Retina (tissue), 1 donor: ENCODE results near the gene MAPK10.
A peak's percentile ranks its signal among the peaks of the same experiment; 100 is the strongest.
"Not testable (repeated sequence)": the region's sequence is repeated elsewhere in the genome, so short reads cannot be mapped to it uniquely, and the experiment has no call there.

Experiments used
- DNase-seq: peaks from one replicate; pipeline ENCODE4 v3.0.0-alpha.2; 2016

Gene MAPK10

DNA sequence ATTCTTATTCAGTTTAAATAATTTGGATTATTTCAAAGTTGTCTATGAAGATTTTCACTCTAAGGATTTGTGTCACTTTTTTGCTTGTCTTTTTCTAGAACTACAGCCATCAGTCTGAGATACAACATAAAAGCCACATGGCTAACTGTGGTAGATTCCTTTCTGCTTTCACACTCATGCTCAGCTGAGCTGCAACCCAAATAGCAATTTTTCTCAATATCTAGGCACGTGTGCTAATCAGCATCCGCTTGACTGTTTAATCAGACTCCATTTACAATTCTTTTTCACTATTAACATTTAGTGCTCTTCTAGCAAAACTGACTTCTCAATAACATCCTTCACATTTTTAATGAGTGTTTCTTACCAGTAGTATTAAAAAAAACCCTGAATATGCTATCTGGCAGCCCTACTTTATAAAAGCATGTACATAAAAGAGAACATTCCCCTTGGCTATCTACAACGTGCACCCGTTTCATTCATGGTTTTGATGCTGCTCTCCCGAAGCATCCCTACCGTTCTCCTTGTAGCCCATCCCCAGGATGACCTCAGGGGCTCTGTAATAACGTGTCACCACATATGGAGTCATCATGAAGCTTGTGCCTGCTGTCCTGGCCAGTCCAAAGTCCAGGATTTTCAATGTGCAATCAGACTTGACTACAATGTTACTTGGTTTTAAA is 259.2 kb downstream of the MAPK10 start:
- no peak for DNase-seq

- no peak for DNase-seq
These were observed 260.5 kb downstream of the MAPK10 start for GRCh38 chr4:86099348-86099747.

DNA sequence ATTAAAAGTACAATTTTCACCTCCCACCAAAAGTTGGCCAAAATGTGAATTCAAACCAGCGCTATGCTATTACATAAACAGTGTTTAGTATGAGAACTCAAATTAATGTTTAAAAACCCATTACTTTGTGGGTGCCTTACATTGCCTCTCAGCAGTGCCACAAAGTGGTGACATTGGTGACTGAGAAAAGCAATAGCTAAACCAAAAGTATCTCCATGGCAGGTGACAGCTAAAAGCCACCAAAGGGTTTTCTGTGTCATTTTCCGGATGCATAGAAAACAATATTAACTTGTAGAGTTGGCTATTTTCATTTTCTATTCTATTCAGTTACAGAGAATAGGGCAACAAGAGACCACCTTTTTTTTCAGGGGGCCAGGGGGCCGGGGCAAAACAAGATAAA is 261.2 kb downstream of the MAPK10 start:
- no peak for DNase-seq

DNA sequence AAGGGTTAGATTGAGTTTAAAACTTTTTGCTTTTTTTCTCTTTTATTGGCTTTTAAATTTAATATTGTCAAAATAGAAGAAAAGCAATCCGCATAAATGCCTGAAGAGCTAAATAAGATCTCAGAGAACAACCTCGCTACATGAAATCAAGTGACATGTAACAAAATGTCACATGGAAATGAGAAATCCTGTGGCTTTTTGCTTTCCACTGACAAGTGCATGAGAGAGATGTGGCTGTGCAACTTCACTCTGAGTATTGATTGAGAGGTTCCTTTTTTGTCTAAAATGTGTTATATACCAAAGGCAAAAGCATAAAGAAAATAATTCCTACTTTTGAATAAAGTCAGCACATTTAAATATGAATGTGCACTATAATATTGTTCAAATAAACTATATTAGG is 263.5 kb downstream of the MAPK10 start:
- DNase-seq, result no peak

- DNase-seq, result no peak
These were observed 267.2 kb downstream of the MAPK10 start for GRCh38 chr4:86092684-86093083.

DNA sequence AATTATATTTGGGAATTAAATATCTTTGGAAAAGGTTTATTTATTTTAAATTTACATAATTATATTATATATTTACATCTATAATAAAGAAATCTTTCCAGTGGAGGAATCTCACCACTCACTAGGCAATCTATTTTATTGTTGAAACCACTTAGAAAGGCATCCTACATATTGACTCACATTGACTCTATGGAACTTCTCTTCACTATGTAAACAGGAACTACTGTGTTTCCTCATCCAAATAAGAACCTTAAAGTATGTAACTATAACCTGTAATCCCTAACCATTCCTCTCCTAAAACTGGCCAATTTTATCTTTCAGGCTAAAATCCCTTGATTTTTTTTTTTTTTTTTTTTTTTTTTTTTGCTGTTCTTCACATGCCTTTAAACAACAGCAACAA is 268.7 kb downstream of the MAPK10 start:
- DNase-seq, result no peak

GRCh38 chr4:86089781-86090323 is 270.0 kb downstream of the MAPK10 start:
- DNase-seq, result no peak

DNA sequence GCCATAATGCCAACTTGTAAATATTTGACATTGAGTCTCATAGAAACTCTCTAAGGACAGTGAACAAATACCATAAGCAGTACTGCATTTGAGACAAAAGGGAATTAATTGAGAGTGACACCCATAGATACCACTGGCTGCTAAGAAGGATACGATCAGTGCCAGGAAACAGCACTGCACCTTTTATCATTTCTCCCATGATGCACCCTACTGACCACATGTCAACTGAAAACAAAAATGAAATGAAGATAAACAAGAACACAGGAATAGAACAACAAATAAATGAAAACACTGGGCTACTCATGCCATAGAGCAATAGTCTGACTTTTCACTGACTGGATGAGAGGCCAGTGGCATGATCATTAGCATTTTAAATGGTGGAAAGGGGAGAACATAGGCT is 270.8 kb downstream of the MAPK10 start:
- no peak for DNase-seq

DNA sequence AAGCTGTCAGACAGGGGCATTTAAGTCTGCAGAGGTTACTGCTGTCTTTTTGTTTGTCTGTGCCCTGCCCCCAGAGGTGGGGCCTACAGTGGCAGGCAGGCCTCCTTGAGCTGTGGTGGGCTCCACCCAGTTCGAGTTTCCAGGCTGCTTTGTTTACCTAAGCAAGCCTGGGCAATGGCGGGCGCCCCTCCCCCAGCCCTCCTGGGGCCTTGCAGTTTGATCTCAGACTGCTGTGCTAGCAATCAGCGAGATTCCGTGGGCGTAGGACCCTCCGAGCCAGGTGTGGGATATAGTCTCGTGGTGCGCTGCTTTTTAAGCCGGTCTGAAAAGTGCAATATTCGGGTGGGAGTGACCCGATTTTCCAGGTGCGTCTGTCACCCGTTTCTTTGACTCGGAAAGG is 284.1 kb downstream of the MAPK10 start:
- not testable (repeated sequence) for DNase-seq

GRCh38 chr4:86060341-86060740 is 299.5 kb downstream of the MAPK10 start:
- DNase-seq, result no peak

- DNase-seq, result no peak
These were observed 301.2 kb downstream of the MAPK10 start for GRCh38 chr4:86058621-86059020.

DNA sequence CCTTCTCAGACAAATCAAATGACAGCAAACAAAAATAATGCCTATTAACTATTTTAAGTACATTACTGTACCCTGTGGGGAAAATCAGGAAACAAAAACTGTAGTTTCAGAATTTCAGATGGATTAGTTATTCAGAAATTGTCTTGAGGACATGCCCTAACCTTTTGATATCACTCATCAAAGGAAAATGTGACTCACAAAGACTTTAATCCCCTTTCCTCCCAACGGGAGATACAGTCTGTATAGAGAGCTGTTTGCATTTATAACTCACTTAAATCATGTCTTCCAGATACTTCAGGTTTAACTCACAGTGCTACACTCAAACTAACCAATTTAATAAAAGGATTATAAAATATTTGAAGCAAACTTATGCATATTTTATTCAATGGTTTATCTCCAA is 304.0 kb downstream of the MAPK10 start:
- no peak for DNase-seq

DNA sequence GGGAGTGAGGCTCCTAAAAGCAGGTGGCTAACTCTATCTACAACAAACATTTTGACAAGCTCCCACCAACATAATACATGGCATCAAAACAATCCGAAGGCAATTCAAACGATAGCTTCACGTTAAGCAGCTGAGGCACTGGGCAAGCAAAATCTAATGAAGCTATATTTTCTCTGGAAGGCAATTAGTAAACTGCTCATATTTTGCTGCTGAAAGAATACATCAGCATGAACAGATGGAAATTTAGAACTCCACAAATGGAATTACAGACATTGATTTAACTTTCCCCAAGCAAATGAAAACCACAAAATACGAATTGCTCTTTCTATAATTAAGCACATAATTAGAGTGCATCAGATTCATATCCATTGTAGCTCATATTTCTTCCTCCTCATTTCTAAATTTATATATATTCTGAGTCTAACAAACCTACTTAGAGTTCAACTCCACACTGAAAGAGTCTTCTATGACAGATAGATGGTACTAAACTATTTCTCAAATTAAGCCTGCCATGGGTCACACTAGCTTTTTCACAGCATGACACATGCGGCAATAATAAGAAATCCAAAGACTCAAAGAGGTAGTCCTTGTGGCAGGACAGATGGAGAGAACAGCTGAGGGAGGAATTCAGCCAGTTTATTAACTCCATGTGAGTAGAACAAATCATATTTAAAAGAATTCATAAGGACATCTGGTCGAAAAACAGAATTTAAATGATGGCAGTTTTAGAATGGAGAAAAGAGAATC is 305.4 kb downstream of the MAPK10 start:
- no peak for DNase-seq

DNA sequence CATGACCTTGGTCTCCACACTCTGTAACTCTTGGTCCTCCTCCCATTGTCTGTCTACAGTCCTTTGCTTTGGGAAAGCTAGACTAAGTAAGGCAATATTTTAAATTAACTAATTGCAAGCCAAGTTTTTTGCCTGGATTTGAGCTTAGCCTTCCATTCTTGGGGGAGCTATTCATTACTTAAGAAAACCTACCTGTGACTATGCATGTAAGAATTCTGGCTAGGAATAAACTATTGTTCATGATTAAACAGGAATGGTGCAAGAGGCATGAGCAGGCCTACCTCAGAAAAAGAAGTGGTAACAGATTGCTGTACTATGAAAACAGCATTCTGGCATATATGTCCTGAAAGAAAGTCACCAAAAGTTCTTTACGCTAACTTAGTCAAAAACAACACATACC is 309.4 kb downstream of the MAPK10 start:
- no peak for DNase-seq

GRCh38 chr4:86048426-86048825 is 311.4 kb downstream of the MAPK10 start:
- DNase-seq, result no peak

GRCh38 chr4:86044593-86044985 is 315.3 kb downstream of the MAPK10 start:
- no peak for DNase-seq

DNA sequence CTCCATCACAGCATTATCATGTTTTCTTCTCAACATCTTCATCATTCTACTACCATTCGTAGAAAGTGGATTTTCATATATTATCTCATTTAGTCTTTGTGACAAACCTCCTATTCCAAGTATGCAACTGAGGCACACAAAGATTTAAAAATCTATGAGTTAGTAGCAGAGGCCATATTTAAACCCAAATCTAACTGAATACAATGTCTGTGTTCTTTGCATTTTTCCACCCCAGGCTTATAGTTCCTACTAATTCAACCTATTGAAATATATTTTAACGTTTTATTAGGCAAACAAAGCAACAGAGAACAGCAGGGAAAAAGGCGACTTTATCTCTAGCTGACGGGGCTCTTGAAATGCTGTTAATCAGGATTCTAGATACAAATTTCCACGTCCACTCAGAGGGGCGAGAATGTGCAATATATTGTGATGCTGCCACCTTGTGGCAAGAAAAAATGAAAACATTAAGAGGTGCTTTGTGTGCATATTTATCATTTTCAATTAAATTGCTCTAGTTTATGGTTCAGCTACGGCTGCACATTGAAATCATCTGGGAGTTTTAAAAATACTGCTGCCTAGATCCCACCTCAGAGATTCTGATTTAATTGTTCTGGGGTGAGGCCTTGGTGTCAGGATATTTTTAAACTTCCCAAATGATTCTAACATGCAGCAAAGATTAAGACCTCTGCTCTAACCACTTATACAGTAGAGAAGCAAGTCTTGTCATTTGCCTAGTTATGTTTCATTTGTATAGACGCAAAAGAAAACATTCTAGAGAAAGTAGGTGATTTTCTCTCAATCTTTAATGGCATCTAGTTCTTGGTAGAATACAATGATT is 315.9 kb downstream of the MAPK10 start:
- peak; percentile 57 for DNase-seq

- DNase-seq, result no peak
These were observed 321.8 kb downstream of the MAPK10 start for GRCh38 chr4:86038037-86038436.

DNA sequence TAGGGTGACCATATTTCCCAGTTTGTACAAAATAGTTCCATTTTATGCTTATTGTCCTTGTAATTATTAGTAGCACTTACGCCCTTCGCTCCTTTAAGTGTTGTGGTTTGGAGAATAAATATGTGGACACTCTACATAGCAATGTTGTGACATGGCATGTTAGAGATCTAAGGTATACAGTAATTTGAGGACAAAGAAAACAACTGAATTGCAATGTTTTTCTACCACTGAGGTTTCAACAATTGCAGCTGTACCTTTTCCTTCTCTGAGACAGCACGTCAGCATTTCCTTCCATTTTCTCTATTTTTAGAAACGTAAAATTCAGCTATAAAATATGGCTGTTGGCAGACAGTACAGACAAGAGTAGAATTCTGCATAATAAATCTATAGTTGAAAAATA is 323.1 kb downstream of the MAPK10 start:
- no peak for DNase-seq

GRCh38 chr4:86035688-86036087 is 324.2 kb downstream of the MAPK10 start:
- DNase-seq, result no peak

DNA sequence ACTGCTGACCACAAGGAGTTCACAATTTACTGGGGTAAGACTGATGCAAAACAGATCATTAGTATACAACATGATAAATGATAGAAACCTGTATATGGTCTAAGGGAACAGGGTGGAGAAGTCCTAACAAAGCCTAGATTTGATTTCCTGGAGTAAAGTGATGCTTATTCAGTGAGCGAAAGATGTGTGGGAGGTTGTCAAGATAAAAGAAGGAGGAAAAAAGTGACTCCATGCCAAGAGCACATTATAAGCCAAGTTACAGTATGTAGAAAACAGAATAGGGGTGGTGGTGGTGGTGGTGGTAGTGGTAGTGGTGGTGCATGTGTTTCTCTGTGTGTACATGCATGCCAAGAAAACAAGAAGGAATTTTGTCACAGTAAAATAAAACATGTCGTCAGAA is 325.2 kb downstream of the MAPK10 start:
- no peak for DNase-seq

- no peak for DNase-seq
These were observed 326.7 kb downstream of the MAPK10 start for GRCh38 chr4:86033171-86033570.

GRCh38 chr4:86032476-86033022 is 327.3 kb downstream of the MAPK10 start:
- DNase-seq, result no peak
